ENCODE results near the gene NRSN1.

GRCh38 chr6:24149296-24149695 is 23.3 kb downstream of the NRSN1 start:
- TF ChIP-seq POLR2A (IDR thresholded peaks at IDR 0.05) (no peak), CTCF (IDR thresholded peaks at IDR 0.05) (no peak)

Measured in prostate gland (tissue), 2 donors.